CD4-positive, alpha-beta T cell (primary cell): ENCODE results near the gene RAB5B. TPM values are rescaled to one million over a fixed set of nuclear protein-coding genes. Genes with fewer than 3 reads are reported as not detected.

Experiments
- ATAC-seq: fragments of 200-7000 bp; cut with Tn5 transposase; one replicate; pipeline ENCODE4 v1.10.0; 2022; ENCODE audit warnings: mild to moderate bottlenecking; ENCODE audit not compliant: poor library complexity
- CTCF ChIA-PET: fragments of 350-600 bp; sonication (Branson Sonifier 250); formaldehyde crosslinking; loops from one replicate; lab custom pipeline; 2021; ENCODE audit warnings: antibody characterized with exemption, inconsistent platforms; lab: Charles Lee
- POLR2A ChIA-PET: fragments of 350-600 bp; sonication (Branson Sonifier 250); formaldehyde crosslinking; loops from one replicate; lab custom pipeline; 2021; ENCODE audit warnings: antibody characterized with exemption, inconsistent platforms; lab: Charles Lee
- DNase-seq, 14 experiments: peaks; one replicate each; pipeline ENCODE4 v3.0.0-alpha.2; 2013 to 2020; ENCODE audit warnings: mixed read lengths in 2 of 14
- H3K27ac ChIP-seq, 2 donors: one replicate each; pipeline versions ENCODE4 v1.5.1 to v1.7.0; 2013; ENCODE audit warnings: low read length in 2 of 2, low read depth in 1 of 2, mild to moderate bottlenecking in 1 of 2
- H3K27me3 ChIP-seq, 2 experiments: 1 replicate in 1 of 2; 2 replicates in 1 of 2; pipeline versions ENCODE4 v1.6.1 to v1.7.0; 2013; ENCODE audit warnings: low read length in 2 of 2, control low read depth in 1 of 2, mild to moderate bottlenecking in 1 of 2, moderate library complexity in 1 of 2; ENCODE audit not compliant: insufficient read depth in 2 of 2, control insufficient read depth in 1 of 2
- H3K36me3 ChIP-seq: one replicate; pipeline ENCODE4 v1.6.1; 2013; ENCODE audit warnings: low read length, control low read depth; ENCODE audit not compliant: insufficient read depth
- H3K4me1 ChIP-seq: one replicate; pipeline ENCODE4 v1.6.1; 2013; ENCODE audit warnings: low read length, control low read depth; ENCODE audit not compliant: insufficient read depth
- H3K4me3 ChIP-seq: one replicate; pipeline ENCODE4 v1.5.1; 2013; ENCODE audit warnings: mild to moderate bottlenecking, low read length, moderate library complexity
- H3K9me3 ChIP-seq, 2 experiments: 1 replicate in 1 of 2; 2 replicates in 1 of 2; pipeline versions ENCODE4 v1.6.1 to v1.7.0; 2013; ENCODE audit warnings: low read length in 2 of 2, mild to moderate bottlenecking in 2 of 2, control low read depth in 1 of 2, moderate library complexity in 1 of 2; ENCODE audit not compliant: control insufficient read depth in 1 of 2, insufficient read depth in 1 of 2
- H3K27ac Mint-ChIP-seq: one replicate; pipeline ENCODE4 v1.8.0; 2020; ENCODE audit warnings: mixed read lengths
- H3K27me3 Mint-ChIP-seq: one replicate; pipeline ENCODE4 v1.8.0; 2021; ENCODE audit warnings: mixed read lengths
- H3K36me3 Mint-ChIP-seq: one replicate; pipeline ENCODE4 v1.8.0; 2021; ENCODE audit warnings: low read depth, mixed read lengths
- H3K4me1 Mint-ChIP-seq: one replicate; pipeline ENCODE4 v1.8.0; 2021; ENCODE audit warnings: low read depth, mixed read lengths
- H3K4me3 Mint-ChIP-seq: one replicate; pipeline ENCODE4 v1.8.0; 2020; ENCODE audit warnings: mild to moderate bottlenecking, mixed read lengths
- H3K9me3 Mint-ChIP-seq: one replicate; pipeline ENCODE4 v1.8.0; 2020; ENCODE audit warnings: mixed read lengths
- intact Hi-C, 2 experiments: fragments of 100-400 bp; cut with DNase I in 1 of 2; cut with micrococcal nuclease in 1 of 2; formaldehyde crosslinking; loops; one replicate each; pipeline versions ENCODE4 v1.15.1 to v1.9.0; 2023 to 2025; cut with DNase I, micrococcal nuclease
- total RNA-seq, 174 experiments: library from RNA in 2 of 174; stranded (reverse) in 2 of 174; gene quantifications; one replicate each; pipeline ENCODE4 v1.2.3 and lab custom pipeline; 2021 to 2026
- TF ChIP-seq, protein P1 (sequence below): fragments of 200-600 bp; IDR thresholded peaks from one replicate; pipeline ENCODE4 v1.8.0; 2022; ENCODE audit warnings: antibody characterized with exemption, mild to moderate bottlenecking

RAB5B gene
- total RNA-seq, 2 experiments from 2014 or later = 21.6 to 27.4 TPM

DNA sequence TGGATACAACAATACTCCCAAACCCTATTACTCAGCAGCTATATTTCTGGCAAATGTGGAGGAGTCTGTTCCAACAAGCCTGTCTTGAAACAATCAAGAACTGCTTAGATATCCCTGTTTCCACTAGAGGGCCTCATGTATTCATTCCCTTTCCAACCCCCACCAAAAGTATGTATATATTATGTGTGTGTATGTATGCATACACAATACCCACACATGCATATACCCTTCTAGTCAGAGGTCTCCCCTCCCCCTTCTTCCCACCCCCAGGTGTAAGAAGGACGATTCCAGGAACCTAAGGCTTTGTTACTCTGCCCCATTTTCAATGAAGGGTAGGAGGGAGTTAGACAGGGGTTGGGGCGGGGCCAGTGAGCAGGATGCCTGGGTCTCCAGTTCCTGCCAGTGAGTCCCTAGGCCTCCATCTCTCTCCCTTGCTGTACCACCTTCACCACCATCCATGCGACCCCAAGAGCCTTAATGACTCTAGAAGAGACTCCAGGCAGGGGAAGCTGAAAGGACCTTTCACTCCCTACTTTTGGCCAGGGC lies 43.0 kb upstream of the RAB5B start, which contains the start of gene DGKA:
Gene DGKA, plus strand, starts transcription at position 392 of the 546 bp plus-strand sequence. CDS start 5,342 bp downstream, outside the sequence.
- intact Hi-C loops = loop anchor here (1.0 to 5.0 kb wide), 4 partner anchors 44 to 706 kb away; partner anchors contain the start of genes ORMDL2 (in 1 of the 2), RAB5B (in 1 of the 2) and RPS26 (in 1 of the 2)
- ChIA-PET POLR2A (interaction anchor here (0.8 to 18.6 kb wide), 26 partner anchors 9 to 758 kb away, joined by 3 to 251 read pairs (median 6); partner anchors contain the start of genes BLOC1S1, CD63, DNAJC14 and ESYT1), CTCF (interaction anchor here (0.6 to 8.9 kb wide), 7 partner anchors 10 to 193 kb away, joined by 3 to 86 read pairs (median 7); partner anchors contain the start of genes DNAJC14, ORMDL2 and SARNP)
- peaks cover 36% of the 10 kb centered on the region for H3K36me3 ChIP-seq
- H3K4me1 Mint-ChIP-seq = peaks cover 56% of the 10 kb centered on the region
- peaks cover 65% of the 10 kb centered on the region for H3K4me1 ChIP-seq
- TF ChIP-seq, protein P1, sequence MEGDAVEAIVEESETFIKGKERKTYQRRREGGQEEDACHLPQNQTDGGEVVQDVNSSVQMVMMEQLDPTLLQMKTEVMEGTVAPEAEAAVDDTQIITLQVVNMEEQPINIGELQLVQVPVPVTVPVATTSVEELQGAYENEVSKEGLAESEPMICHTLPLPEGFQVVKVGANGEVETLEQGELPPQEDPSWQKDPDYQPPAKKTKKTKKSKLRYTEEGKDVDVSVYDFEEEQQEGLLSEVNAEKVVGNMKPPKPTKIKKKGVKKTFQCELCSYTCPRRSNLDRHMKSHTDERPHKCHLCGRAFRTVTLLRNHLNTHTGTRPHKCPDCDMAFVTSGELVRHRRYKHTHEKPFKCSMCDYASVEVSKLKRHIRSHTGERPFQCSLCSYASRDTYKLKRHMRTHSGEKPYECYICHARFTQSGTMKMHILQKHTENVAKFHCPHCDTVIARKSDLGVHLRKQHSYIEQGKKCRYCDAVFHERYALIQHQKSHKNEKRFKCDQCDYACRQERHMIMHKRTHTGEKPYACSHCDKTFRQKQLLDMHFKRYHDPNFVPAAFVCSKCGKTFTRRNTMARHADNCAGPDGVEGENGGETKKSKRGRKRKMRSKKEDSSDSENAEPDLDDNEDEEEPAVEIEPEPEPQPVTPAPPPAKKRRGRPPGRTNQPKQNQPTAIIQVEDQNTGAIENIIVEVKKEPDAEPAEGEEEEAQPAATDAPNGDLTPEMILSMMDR = peak; percentile 76
- H3K27me3 Mint-ChIP-seq = no peaks in the 10 kb centered on the region
- H3K4me3 Mint-ChIP-seq = peak within 1 kb of the TSS; percentile 99
- H3K4me3 ChIP-seq = peak within 1 kb of the TSS; percentile 98
- DNase-seq (peak; percentile 58 to 87 (median 79)), ATAC-seq (peak; percentile 36)
- no peaks in the 10 kb centered on the region for H3K27me3 ChIP-seq
- H3K36me3 Mint-ChIP-seq = peaks cover 83% of the 10 kb centered on the region
- no peaks in the 10 kb centered on the region for H3K9me3 Mint-ChIP-seq
- H3K27ac ChIP-seq = peak within 1 kb of the TSS; percentile 83 to 93
- peak within 1 kb of the TSS; percentile 97 for H3K27ac Mint-ChIP-seq
- H3K9me3 ChIP-seq = no peaks in the 10 kb centered on the region

DNA sequence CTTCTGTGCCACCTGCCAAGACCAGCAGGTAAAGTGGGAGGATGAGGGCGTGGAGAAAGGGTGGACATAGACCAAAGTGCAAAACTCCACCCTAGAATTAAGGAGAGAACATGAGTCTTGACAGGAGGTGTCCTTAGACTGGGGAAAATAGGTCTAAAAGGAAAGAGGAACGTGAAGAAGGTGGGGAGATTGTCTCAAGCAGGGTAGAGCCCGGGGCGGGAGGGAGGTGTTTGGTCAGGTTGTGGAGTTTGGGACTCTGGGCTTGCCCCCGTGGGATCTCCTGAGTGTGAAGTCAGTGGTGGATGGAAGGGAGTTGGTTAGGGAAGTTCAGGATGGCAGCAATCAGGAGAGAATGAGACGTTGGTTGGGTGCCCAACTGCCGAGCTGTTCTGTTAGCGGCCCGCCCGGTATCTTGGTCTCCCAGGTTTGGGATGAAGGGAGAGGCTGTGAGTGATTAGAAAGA lies 42.5 kb upstream of the RAB5B start:
- intact Hi-C loops = loop anchor here (2.0 to 5.0 kb wide), 3 partner anchors 43 to 705 kb away; partner anchors contain the start of genes RAB5B (in 1 of the 2) and RPS26 (in 1 of the 2)
- no peaks in the 10 kb centered on the region for H3K9me3 ChIP-seq

More for the DNA sequence above, 42.5 kb upstream of the RAB5B start:
- Mint-ChIP-seq H3K4me3 (peak overlapping the region; percentile 99), H3K27me3 (no peaks in the 10 kb centered on the region), H3K9me3 (no peaks in the 10 kb centered on the region), H3K27ac (peak overlapping the region; percentile 97), H3K36me3 (peaks cover 83% of the 10 kb centered on the region), H3K4me1 (peaks cover 56% of the 10 kb centered on the region)
- Histone ChIP-seq H3K4me3 (peak overlapping the region; percentile 98), H3K4me1 (peaks cover 65% of the 10 kb centered on the region), H3K27ac (peak overlapping the region; percentile 83 to 93), H3K27me3 (no peaks in the 10 kb centered on the region), H3K36me3 (peaks cover 41% of the 10 kb centered on the region)
- peak in 1 of 14 experiments; percentile 25 for DNase-seq
- POLR2A ChIA-PET = interaction anchor here (1.4 to 18.6 kb wide), 11 partner anchors 8 to 193 kb away, joined by 3 to 251 read pairs (median 15); partner anchors contain the start of genes DNAJC14, ORMDL2, RAB5B and SARNP
- ATAC-seq = no peak
- TF ChIP-seq, protein P1 = no peak
- CTCF ChIA-PET = interaction anchor here (6.6 to 8.9 kb wide), 2 partner anchors 9 to 193 kb away, joined by 31 to 86 read pairs; no protein-coding TSS in a partner anchor
